Measurements from ENCODE around the gene ABLIM2. TPM values are rescaled to one million over a fixed set of nuclear protein-coding genes. Genes with fewer than 3 reads are reported as not detected.

Gene ABLIM2
- total RNA-seq, 1 donor from 2014 or later = 34.1 TPM

DNA sequence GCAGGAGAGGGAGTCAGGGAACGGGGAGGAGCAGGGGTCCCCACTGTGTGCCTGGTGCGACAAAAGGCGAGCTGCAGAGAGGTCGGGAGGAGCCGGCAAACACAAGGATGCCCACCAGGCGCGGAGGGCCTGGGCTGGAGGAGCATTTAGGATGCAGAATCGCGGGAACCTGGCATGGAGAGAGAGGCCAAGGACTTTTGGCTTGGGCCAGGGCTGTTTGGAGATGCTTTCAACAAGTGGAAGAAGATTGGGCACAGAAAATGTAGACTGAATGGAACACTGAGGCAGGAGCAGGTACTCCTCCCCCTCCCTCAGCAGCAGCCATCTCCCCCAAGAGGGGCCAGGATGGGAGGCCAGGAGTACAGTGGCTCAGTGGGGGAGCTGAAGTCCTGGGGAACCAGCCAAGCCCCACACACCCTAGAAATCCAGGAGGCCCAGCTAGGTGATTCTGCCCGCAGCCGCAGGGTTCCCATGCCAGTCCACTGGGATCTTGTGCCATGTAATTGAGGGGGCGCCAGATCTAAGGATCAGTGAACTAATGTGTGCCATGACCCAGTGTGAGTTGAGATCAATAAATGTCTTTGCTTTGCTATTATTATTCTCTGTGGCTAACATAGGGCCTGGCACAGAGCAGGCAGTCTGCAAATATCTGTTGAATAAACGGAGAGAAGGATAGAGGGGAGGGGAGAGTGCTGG is 1.1 kb upstream of the ABLIM2 start:
- DNase-seq (ENCODE audit: low spot score) = no peak

DNA sequence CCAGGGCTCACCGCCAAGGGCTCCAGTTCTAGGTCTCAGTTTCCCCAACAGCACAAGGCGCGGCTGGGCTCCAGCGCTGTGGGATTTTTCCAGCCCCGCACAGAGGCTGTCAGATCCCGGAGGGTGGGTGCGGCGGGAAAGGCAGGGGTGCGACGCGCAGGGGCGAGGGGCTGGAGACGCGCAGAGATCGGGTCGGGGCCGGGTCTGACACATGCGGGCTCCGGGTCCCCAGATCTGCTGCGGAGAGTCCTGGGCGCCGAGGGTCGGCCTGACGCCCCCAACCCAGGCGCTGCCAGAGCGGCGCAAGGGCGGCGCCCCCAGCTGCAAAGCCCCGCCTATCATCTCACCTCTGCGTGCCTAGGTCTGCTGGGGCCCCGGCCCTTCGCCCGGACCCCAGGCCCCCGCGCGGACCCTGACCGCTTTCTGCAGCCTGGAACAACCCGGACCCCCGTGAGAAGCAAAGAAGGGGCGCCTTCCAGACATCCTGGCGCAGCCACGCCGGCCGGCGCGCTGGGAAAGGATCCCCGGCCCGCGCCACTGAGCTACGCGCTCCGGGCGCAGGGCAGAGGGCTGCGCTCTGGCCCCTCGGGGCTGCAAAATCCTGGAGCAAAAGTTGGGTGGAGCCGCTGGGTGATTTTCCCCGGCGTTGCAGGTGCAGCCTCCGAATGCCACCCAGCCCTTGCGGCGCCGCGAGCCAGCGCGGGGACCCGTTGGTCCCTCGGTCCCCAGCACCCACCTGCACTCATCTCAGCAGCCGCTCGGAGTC is 486 bp downstream of the ABLIM2 start:
- DNase-seq (ENCODE audit: low spot score) = no peak

GRCh38 chr4:8157496-8157895 is 1.1 kb downstream of the ABLIM2 start:
- no peak for DNase-seq (ENCODE audit: low spot score)

DNA sequence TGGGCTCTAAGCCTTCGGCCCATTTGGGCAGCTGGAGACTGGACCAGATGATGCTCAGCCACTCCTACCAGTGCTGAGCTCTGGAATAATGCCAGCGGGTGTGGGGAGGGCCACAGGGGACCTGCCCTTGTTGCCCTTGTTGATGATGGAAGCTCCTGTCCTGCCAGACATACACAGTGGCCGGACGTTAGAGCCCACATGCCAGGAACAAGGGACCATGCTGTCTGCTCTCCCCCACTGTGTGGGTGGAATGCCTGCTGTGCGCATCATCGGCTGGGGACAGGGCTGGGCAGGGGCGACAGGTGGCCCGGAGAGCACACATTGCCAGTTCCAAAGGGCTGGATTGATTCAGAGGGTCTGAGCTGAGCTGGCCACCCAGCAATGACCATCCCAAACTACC is 2.0 kb downstream of the ABLIM2 start:
- no peak for DNase-seq (ENCODE audit: low spot score)

DNA sequence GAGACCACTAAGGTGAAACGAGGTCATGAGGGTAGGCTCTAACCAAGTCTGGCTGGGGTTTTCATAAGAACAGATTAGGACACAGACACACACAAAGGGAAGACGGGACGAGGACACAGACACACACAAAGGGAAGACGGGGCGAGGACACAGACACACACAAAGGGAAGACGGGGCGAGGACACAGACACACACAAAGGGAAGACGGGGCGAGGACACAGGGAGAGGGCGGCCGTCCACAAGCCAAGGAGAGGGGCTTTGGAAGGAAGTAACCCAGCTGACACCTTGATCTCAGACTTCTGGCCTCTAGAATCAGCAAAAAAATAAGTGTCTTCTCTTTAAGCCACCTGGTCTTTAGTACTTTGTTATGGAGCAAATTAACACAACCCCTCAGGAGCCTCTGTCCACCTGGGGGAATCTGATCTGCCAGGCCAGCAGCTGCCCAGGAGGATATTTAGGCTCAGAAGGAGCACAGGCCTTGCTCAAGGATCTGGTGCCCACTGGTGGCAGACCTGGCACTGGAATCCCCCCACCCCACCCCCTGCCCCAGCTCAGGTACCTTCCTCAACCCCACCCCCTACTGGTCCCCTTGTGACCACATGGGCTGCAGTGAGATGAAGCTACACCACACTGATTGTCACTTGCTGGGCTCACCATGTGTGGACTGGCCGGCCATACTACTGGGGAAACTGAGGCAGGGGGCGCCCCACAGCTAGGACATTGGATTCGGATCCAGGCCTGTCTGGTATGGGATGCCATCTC is 2.8 kb downstream of the ABLIM2 start:
- no peak for DNase-seq (ENCODE audit: low spot score)

DNA sequence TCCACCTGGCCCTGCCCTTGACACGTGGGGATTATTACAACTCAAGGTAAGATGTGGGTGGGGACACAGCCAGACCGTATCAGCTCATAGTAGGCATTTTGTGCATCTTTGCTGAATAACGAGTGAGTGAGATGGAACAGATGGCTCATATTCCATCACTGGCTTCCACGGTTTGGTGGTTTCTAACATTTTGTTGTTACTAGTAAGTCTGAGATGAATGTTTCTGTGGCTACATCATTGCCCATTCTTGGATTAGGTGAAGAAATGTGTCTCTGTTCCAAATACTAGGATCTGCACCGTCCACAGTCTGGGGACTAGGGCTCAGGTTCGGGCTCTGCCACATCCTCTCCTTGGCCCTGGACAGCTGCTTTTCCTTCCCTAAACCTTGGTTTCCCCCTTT is 3.6 kb downstream of the ABLIM2 start:
- DNase-seq (ENCODE audit: low spot score) = no peak

- DNase-seq (ENCODE audit: low spot score) = no peak
These were observed 5.2 kb downstream of the ABLIM2 start for GRCh38 chr4:8153441-8153840.

DNA sequence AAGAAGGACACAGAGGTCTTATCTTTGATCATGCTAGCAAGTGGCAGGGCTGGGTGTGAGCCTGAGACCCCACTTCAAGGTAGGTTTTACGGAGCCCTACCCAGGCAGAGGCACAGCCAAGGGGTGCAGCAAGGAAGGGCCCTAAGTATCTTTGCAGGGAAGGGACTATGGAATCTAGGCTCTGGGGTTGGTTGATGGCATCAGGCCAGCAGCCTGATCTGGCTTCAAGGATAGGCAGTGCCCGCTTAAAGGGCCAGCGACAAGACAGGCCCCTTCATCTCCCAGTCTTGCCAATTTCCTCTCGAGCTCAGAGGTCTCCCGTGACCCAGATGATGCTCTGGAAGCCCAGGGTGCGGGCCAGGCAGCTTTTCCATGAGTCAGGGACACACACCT is 5.8 kb downstream of the ABLIM2 start:
- DNase-seq (ENCODE audit: low spot score) = no peak

GRCh38 chr4:8152090-8152864 is 6.3 kb downstream of the ABLIM2 start:
- DNase-seq (ENCODE audit: low spot score) = no peak

GRCh38 chr4:8151165-8151650 is 7.4 kb downstream of the ABLIM2 start:
- no peak for DNase-seq (ENCODE audit: low spot score)

- DNase-seq (ENCODE audit: low spot score) = no peak
These were observed 8.2 kb downstream of the ABLIM2 start for GRCh38 chr4:8150152-8151090.

DNA sequence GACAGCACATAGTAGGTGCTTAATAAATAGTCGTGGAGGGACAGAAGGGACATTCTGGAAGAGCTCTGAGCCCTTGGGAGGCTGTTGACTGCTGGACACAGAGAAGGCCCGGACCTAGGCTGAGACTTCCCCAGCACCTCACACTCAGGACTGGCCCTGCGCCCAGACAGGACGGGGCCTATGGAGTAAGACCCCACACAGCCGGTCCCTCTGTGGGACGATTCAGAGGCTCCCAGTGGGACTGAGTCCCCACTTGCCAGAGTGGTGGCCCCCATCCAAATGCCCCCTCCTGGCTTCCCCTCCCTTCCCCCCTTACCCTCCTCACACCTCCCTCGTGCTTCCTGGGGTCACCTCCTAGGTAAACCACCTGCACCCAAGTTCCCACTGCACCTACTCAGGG is 8.9 kb downstream of the ABLIM2 start:
- no peak for DNase-seq (ENCODE audit: low spot score)

DNA sequence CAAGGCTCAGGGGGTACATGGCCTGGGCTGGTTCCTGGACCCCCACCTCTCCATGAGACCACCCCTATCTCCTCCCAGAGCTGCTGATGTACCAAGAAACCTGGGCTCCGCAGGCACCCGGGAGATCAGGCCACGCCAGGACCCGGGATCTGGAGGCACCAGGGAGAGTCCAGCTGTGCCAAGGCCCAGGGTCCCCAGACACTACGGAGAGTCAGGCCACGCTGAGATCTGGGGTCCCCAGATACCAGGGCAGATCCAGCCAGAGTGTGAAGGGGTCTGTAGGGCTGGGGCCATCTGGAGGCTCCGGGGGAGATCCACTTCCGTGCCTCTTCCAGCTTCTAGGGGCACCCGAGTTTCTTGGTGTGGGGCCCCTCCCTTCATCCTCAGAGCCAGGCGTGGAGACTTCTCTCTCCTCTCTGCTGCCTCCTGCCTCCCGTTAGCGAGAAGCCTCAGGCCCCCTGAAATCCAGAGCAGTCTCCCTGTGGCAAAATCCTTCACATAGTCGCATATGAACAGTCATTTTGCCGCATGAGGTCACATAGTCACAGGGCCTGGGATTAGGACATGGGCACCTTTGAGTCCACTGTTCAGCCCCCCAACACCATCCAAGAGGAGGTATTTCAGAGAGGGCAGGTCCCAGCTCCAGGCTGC is 9.7 kb downstream of the ABLIM2 start:
- DNase-seq (ENCODE audit: low spot score) = no peak

DNA sequence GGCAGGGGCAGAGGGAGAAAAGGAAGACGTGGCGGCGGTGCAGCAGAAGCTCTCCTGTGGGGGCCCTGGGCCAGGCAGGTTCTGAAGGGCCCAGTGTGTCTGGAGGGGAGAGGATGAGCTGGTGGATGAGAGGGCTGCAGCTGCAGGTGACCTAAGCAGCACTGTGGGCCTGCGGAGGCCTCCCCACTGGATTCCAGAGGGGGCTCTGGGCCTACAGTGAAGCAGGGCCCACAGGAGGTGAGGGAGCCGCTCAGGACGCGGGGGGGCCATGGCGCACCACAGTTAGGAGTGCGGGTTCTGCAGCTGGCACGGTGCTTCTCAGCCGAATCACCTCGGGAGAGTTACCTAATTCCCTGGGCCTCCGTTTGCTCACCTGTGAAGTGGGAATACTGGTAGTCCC is 10.5 kb downstream of the ABLIM2 start:
- DNase-seq (ENCODE audit: low spot score) = no peak

DNA sequence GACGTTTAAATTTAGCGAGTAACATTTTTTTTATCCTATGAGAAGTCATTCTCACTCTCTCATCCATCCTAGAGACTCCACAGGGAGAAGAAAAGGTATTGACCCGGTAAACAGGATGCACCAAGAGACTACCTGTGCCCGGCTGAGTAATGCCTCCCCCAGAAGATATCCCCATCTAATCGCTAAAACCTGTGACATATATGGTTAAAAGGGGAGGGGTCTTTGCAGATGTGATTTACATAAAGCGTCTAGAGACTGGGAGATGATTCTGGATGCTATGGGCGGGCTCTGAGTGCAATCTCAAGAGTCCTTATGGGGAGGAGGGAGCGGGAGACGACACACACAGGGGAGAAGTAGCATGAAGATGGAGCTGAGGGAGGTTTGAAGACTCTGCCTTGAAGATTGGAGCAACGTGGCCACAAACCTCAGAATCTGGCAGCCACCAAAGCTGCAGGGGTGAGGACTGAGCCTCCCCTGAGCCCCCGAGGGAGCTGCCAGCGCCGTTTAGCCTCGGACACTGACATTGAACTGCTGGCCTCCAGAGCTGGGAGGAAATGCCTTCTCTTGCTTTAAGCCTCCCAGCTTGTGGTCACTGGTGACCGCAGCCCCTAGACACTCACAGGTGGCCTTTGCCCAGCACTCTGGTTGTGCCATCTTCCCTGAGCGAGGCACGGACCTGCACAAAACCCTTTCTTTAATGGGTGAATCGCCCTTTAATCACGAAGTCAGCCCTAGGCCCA is 11.2 kb downstream of the ABLIM2 start:
- DNase-seq (ENCODE audit: low spot score) = no peak

- no peak for DNase-seq (ENCODE audit: low spot score)
These were observed 12.5 kb downstream of the ABLIM2 start for GRCh38 chr4:8146157-8146556.

GRCh38 chr4:8144359-8144758 is 14.3 kb downstream of the ABLIM2 start:
- DNase-seq (ENCODE audit: low spot score) = no peak

DNA sequence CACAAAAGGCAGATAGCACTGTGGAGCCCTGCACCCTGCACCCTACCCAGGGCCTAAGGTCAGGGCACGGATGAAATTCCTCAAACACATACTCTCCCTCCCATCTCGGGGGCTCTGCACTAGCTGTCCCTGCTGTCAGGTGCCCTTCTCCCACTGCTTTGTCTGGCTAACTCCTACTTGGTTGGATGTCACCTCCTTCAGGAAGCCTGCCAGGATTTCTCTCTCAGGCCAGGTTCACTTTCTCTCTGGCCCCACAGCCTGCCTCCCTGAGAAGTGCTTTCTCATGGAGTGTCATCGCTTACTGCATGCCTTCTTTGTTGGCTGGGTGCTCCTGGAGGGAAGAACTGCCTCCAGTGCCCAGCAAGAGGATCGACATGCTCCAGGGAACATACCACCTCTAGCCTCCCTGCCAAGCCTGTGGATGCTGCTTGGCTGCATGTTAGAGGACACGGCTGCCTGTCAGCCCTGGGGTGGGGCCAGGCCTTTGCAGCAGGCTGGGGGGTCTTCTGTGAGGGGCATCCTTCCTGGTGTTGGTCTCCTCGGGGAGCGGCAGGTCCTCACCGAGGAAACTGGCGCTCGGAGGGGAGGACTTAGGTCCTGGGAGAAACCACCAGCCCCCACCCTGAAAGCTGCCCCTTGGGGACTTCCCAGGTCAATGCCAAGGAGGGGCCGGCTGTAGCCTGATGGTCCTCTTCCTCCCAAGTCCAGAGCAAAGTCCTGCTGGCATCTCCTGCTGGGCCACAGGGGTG is 15.0 kb downstream of the ABLIM2 start:
- DNase-seq (ENCODE audit: low spot score) = no peak

Data from mesenteric fat pad (tissue), 1 donor.